MM.1S (cell line): ENCODE measurements around the gene GDPGP1.

Experiments
- CTCF ChIP-seq: fragments of 300-600 bp; sonication (generic); IDR thresholded peaks from 2 replicates; pipeline ENCODE4 v1.5.1; 2016; ENCODE audit warnings: antibody characterized with exemption, low read length, mixed read lengths
- EZH2 ChIP-seq: fragments of 300-600 bp; sonication (generic); optimal IDR thresholded peaks from 2 replicates; pipeline ENCODE3; 2017; ENCODE audit warnings: low read depth, mild to moderate bottlenecking, antibody characterized with exemption, low read length, mixed read lengths

DNA sequence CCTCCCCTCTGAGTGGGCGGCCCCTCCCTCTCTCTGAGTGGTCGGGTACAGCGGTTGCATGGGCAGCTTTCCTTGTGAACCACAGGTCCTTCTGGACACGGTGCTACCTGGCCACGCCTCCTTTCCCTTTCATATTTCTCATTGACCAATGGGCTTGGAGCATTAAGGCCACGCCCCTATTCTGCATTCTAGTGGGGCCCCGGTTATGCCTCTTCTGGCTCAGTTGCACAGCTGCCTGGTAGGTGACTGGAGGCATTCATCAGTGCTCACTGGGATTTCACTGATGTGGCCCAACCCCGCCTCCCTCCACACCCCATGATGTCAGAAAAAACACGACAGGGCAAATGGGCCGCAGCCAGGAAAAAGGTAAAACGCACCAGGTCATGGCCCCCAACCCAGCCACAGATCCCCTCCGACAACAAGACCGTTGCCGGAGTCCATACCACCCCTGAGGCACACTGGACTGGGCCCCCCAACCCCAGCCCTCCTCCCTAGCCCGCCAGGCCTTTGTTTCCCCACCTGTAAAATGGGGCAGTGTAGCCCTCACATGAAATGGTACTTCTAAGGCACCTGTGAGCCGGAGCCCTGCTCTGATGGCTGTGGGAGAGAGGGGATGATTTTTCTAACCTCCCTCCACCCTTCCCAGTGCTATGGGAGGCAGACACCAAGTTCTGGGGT lies 57.8 kb downstream of the GDPGP1 start:
- TF ChIP-seq CTCF (no peak), EZH2 (no peak)
